ENCODE data around the gene EPOP. TPM values are rescaled to one million over a fixed set of nuclear protein-coding genes. Genes with fewer than 3 reads are reported as not detected.

EPOP gene
- total and polyA plus RNA-seq, 2 of the 8 experiments (the other 6 are each of a cell fraction or from before 2014, with no cell fraction given): 1.5 to 3.3 TPM

DNA sequence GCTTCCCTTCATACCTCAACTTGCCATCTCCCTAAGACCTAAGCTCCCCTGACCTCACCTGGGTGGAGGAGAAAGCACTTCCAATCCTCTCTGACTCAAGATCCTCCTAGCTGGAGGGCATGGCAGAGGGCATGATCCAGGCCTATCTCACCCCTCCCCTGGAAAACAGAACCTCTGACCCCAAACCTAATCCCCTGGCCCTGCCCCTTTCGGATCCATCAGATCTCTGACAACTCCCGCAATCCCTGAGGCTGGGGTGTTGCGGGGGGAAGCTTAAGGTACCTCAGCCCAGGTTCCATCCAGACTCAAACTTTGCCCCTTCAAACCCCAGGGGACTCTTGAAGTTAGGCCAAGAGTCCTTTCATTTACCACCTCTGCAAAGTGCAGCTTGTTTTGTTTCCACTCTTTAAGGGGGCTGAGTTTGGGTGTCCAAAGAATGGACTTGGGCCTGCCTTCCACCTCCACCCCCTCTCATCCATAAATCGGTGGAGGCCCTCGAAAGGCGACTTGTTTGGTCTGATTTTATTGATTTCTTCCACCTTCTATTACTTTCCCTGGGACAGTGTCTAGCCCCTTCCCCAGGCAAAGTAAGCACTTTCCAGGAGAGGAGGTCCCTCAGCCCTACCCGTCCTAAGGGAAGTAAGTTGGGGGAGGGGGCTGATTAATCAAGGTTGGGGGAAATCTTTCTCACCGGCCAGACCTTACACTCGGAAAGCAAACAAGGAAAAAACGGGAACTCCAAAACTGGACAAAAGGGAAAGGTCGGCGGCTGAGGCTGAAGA, 2.6 kb downstream of the EPOP start (continued):
- TF ChIP-seq JUND (IDR thresholded peaks at IDR 0.05; ENCODE audit: low read length) (no peak), JUN (IDR thresholded peaks at IDR 0.05; ENCODE audit: low read depth, low read length) (no peak), ASH2L (IDR thresholded peaks at IDR 0.05; ENCODE audit: low read length) (peak; percentile 60), RXRA (IDR thresholded peaks at IDR 0.05; ENCODE audit: insufficient read depth, low read depth, low read length) (no peak), GABPA (IDR thresholded peaks at IDR 0.05; ENCODE audit: borderline replicate concordance, insufficient read depth, low read length) (no peak), RNF2 (IDR thresholded peaks at IDR 0.05; ENCODE audit: borderline replicate concordance, low read depth, low read length, missing control alignments, poor library complexity, severe bottlenecking) (peak; percentile 49), TAF1 (IDR thresholded peaks at IDR 0.05; ENCODE audit: low read depth, low read length) (0 out of 2 replicates have a peak, but pooled peaks have one; percentile 14), BCL11A (IDR thresholded peaks at IDR 0.05; ENCODE audit: low read depth in 2 of 2, low read length in 2 of 2) (no peak), TBP (IDR thresholded peaks at IDR 0.05; ENCODE audit: low read depth, low read length) (no peak), SP1 (IDR thresholded peaks at IDR 0.05; ENCODE audit: low read depth, low read length) (0 out of 2 replicates have a peak, but pooled peaks have one; percentile 58), TEAD4 (IDR thresholded peaks at IDR 0.05; ENCODE audit: low read depth, low read length) (no peak), KDM5A (IDR thresholded peaks at IDR 0.05; ENCODE audit: low read length) (no peak), POU5F1 (IDR thresholded peaks at IDR 0.05; ENCODE audit: low read depth, low read length) (no peak), RBBP5 (IDR thresholded peaks at IDR 0.05; ENCODE audit: borderline replicate concordance, low read depth, low read length) (no peak), CREB1 (IDR thresholded peaks at IDR 0.05) (no peak), PHF8 (conservative IDR thresholded peaks at IDR 0.05; ENCODE audit: low read depth, low read length) (no peak), SRF (IDR thresholded peaks at IDR 0.05; ENCODE audit: low read depth, low read length) (peak; percentile 86), SUZ12 (IDR thresholded peaks at IDR 0.05; ENCODE audit: low read length) (0 out of 2 replicates have a peak, but pooled peaks have one; percentile 15), CHD1 (IDR thresholded peaks at IDR 0.05; ENCODE audit: low read depth, low read length) (no peak)
- TF ChIP-seq, protein P1, sequence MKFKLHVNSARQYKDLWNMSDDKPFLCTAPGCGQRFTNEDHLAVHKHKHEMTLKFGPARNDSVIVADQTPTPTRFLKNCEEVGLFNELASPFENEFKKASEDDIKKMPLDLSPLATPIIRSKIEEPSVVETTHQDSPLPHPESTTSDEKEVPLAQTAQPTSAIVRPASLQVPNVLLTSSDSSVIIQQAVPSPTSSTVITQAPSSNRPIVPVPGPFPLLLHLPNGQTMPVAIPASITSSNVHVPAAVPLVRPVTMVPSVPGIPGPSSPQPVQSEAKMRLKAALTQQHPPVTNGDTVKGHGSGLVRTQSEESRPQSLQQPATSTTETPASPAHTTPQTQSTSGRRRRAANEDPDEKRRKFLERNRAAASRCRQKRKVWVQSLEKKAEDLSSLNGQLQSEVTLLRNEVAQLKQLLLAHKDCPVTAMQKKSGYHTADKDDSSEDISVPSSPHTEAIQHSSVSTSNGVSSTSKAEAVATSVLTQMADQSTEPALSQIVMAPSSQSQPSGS (IDR thresholded peaks at IDR 0.05; ENCODE audit: low read length): no peak
- TF ChIP-seq, protein P2, sequence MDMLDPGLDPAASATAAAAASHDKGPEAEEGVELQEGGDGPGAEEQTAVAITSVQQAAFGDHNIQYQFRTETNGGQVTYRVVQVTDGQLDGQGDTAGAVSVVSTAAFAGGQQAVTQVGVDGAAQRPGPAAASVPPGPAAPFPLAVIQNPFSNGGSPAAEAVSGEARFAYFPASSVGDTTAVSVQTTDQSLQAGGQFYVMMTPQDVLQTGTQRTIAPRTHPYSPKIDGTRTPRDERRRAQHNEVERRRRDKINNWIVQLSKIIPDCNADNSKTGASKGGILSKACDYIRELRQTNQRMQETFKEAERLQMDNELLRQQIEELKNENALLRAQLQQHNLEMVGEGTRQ (IDR thresholded peaks at IDR 0.05; ENCODE audit: low read length): no peak
